HG02938 (cell line): ENCODE measurements around the gene FAM83B.
"Not testable (repeated sequence)": the region's sequence is repeated elsewhere in the genome, so short reads cannot be mapped to it uniquely, and the experiment has no call there.

ENCODE experiments used
- ATAC-seq: cut with Tn5 transposase; IDR thresholded peaks from one replicate; pipeline ENCODE4 v1.9.1; 2021; ENCODE audit warnings: mild to moderate bottlenecking, moderate library complexity; ENCODE audit not compliant: unreplicated experiment

FAM83B gene

DNA sequence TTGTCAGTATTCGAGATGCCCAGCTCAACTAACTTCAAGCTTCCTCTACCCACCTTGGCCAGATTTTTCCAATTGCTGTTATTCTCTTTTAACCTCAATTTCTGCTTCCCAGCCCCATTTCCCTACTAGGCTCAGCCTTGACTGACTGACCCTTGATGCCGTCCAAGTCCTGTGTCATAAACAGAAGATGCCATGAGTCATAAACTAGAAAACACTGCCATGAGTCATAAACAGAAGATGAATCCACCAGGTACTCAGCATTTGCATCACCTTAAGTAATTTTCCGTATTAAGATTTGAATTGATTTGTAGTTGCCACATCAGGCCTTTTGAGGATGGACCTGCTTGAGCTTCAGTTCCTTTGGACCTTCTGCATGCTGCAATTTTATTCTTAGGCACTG, 123.8 kb downstream of the FAM83B start:
- ATAC-seq: no peak

DNA sequence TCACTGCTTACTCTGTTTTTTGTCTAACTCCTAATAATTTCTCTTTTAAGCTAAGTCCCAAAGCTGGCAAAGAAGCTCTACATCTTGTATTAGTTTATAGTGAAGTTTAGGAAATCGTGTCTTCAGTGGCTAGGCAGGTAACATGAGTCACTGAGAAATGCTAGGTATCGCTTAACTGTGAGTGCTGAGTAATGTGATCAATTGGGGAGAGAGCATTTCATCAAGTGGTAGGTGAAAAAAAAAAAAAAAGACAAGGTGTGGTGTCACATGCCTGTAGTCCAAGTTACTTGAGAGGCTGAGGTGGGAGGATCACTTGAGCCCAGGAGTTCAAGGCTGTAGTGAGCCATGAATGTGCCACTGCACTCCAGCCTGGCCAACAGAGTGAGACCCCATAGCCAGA, 125.3 kb downstream of the FAM83B start:
- no peak for ATAC-seq

DNA sequence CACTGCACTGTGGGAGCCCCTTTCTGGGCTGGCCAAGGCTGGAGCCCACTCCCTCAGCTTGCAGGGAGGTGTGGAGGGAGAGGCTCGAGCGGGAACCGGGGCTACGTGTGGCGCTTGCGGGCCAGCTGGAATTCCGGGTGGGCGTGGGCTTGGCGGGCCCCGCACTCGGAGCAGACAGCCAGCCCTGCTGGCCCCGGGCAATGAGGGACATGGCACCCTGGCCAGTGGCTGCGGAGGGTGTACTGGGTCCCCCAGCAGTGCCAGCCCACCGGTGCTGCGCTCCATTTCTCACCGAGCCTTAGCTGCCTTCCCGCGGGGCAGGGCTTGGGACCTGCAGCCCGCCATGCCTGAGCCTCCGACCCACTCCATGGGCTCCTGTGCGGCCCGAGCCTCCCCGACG, 132.6 kb downstream of the FAM83B start:
- ATAC-seq: not testable (repeated sequence)

DNA sequence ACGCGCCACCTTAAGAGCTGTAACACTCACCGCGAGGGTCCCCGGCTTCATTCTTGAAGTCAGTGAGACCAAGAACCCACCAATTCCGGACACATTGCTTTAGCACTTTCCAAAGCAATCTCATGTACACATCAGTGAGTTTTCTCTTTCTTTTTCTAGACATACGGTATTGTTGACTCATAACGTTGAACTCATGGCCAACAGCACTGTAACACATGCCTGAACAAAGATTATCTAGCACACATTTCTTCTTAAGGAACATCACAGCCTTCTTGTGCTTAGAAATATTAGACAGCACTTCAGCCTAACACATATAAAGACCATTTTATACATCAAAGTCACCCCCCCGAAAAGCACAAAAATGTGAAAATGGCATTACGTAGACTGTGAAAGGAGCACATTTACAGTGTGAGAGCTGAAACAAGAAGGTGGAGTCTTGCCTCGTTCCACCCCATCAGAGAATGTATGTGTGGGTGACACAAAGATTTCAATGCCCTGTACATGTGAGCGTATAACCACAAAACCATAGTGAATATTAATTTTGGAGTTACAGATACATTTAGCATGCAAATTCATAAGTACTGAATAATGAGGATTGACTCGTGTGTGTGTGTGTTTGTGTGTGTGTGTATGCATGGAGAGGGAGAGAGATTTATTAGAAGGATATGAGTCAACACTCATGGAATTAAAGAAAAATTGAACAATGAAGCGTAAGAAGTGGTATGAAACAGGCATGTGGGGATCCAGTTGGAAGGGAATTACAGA, 134.1 kb downstream of the FAM83B start:
- ATAC-seq: no peak

DNA sequence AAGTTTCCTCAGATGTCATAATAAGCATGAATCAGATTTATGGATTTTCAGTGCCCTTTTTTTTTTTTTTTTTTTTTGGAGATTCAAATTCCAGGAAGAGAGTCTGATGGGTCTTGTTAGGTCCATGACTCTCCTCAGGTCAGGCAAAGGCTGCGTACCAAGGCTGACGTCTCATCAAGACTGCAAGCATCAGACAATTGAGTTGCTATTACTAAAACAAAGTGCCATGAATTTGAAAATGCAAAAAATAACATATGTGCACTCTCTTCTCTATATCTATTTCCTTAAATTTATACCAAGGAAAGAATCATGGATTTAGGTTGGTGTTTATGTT, 134.7 kb downstream of the FAM83B start:
- no peak for ATAC-seq

DNA sequence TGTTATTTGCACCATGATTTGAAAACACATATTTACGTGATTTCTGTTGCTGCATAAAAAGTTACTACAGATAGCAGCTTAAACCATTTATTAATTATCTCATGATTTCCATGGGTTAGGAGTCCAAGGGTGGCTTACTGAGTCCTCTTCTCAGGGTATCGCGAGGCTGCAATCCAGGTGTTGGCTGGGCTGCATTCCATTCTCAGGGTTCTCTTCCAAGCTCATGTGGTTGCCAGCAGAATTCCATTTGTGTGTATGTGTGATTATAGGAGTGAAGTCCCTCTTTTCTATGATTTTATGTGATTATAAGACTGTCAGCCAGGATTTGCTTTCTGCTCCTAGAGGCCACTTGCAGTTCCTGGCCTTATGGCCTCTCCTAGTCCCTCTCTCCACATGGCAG, 135.1 kb downstream of the FAM83B start:
- no peak for ATAC-seq

DNA sequence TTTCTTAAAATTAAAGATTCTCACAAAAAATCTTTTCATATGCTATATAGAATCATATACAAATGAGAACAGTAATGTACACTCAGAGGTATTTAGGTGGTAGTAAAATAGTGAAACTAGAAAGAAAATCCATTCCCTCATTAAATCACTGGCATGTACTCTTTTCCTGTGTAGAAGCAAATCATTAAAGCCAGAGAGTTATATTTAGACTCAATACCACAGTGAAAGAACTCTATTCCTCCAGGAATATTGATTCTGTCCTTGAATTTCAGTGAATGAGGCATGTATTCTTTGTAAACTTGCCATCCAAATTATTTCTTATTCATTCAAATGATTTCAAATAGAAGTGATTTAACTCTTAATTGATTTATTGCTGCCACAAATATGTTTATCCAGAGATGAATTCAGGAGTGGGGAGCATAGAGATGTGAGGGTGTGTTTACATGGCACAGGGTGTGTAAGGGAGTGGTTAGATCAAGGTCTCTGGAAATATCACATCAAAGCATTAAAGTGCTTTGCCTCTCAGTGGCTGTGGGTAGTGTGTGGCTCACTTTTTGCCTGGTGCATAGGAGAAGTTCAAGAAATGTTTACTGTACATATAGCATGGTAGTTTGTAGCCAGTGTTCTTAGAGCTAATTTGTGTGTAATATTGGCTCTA, 141.2 kb downstream of the FAM83B start:
- no peak for ATAC-seq

DNA sequence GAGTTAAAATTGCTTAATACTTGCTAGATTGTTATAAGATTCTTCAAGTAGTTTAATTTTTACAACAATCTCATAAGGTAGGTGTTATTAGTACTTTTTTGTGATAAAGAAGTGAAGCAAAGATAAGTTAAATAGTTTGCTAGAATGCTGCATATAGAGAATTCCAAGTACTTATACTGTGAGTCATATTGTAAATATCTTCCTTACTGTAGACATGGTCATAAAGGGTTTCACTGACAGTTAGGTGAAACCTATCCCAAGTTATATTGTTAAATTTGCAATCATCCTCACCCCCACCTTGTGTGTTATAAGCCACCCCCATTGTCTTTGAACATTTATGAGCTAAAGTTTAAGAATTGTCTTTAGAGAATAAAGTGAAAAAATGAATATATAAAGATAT, 142.0 kb downstream of the FAM83B start:
- no peak for ATAC-seq

DNA sequence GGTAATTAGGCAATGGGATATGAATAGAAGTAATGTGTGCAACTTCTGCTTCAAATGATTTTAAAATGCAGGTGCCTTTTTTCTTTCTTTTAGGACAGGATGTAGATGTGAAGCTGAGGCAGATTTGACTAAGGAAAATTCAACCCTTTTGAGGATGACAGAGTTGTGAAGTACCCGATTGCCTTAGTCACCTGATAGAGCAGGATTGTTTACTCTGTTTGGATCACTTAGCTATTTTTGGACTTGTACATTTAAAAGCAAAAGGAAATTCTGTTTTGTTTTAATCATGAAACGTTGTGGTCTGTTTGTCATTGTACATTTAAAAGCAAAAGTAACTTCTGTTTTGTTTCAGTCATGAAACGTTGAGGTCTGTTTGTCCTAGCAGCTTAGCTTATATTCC, 143.4 kb downstream of the FAM83B start:
- no peak for ATAC-seq
